Neural cell (in vitro differentiated cells): ENCODE results near the gene NRAS.

ENCODE experiments used
- CTCF ChIP-seq: fragments of 450-650 bp; IDR thresholded peaks from 2 replicates; pipeline ENCODE4 v1.5.1; 2014; ENCODE audit warnings: antibody characterized with exemption, mild to moderate bottlenecking, moderate library complexity; ENCODE audit not compliant: poor library complexity, severe bottlenecking
- EP300 ChIP-seq: fragments of 450-650 bp; conservative IDR thresholded peaks from 2 replicates; pipeline ENCODE4 v1.6.1; 2014; ENCODE audit warnings: antibody characterized with exemption, mild to moderate bottlenecking, moderate library complexity; ENCODE audit not compliant: poor library complexity, severe bottlenecking
- EZH2 ChIP-seq: fragments of 200-600, 300-800 bp; shearing (Covaris generic), sonication (generic); IDR thresholded peaks from 2 replicates; pipeline ENCODE4 v1.6.1; 2014; ENCODE audit warnings: antibody characterized with exemption, low read length, borderline replicate concordance, mild to moderate bottlenecking; ENCODE audit not compliant: insufficient read depth, poor library complexity, severe bottlenecking
- MXI1 ChIP-seq: fragments of 450-650 bp; conservative IDR thresholded peaks from 2 replicates; pipeline ENCODE4 v1.6.1; 2014; ENCODE audit warnings: antibody characterized with exemption, mild to moderate bottlenecking; ENCODE audit not compliant: poor library complexity, severe bottlenecking
- POLR2AphosphoS5 ChIP-seq: IDR thresholded peaks from 2 replicates; pipeline ENCODE4 v1.6.1; 2012
- TAF1 ChIP-seq: IDR thresholded peaks from 2 replicates; pipeline ENCODE4 v1.6.1; 2012; ENCODE audit warnings: low read depth

DNA sequence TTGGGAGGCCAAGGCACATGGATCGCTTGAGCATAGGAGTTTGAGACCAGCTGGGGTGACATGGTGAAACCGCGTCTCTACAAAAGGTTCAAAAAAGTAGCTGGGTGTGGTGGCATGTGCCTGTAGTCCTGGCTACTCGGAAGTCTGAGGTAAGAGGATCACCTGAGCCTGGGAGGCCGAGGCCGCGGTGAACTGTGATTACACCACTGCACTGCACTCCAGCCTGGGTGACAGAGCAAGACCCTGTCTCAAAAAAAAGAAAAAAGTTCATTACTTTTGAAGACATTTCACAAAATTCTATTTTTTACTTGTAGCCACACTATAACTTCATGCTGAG, 44.7 kb downstream of the NRAS start:
- TF ChIP-seq CTCF (no peak), TAF1 (no peak), POLR2AphosphoS5 (no peak), MXI1 (no peak), EZH2 (no peak), EP300 (no peak)
